Activated effector memory CD4-positive, alpha-beta T cell treated with anti-CD3 and anti-CD28 coated beads, Interleukin-2, amount 50 U/mL, for 16 hours (primary cell): ENCODE results near the gene TMEM200A.

Experiments used
- DNase-seq: peaks from one replicate; pipeline ENCODE4 v3.0.0-alpha.2; 2020

The TMEM200A gene

DNA sequence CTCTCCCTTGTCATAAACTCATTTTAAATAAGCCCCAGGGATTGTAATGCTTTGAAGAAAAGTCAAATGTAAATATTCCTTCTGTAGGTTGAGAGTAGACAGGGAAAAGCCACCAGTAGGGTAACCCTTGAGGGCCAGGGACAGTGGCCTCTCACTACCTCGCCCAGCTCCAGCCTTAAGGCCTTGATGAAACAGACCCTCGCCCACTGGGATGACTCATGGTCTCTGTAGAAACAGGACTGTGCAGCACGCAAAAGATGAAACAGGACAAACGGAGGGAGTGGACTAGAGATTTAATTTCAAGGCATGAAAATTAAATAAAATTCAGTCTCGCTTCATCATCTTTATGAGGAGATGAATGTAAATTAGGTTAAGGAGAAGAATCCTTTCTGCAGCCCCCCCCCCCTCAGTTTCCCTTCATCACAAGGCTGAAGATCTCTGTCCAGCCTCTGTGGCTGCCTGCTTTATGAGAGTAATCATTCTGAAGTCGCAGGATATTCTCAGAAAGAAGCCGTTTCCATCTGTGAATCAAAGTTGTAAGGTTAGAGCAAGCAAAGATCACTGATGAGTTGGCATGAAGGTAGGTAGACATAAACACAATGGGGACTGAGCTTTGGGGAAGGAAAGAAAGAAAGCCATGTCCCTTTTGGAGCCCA lies 60.4 kb downstream of the TMEM200A start:
- DNase-seq, result no peak

DNA sequence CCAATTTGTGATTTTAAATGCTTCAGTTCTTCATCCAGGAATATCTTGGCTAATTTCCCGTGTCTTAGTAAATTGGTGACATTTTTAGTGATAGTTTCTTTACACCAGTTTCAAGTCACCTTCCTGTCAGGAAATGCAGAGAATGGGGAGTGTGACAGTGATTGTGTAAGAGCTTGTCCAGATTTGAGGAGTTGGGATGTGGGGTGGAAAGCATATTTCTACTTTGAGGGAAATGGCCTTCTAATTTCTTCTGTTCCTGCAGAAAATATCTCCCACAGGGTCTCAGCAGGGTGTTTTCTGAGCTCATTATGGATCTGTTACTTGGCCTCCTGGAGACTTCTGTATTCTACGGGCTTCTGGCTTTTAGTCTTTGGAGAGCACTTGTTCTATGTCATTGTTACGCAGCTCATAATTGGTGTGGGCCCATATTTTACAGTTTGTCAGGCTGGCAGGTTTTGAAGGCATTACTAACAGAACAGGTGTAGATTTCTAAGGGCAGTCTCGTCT lies 65.6 kb downstream of the TMEM200A start:
- DNase-seq, result no peak

DNA sequence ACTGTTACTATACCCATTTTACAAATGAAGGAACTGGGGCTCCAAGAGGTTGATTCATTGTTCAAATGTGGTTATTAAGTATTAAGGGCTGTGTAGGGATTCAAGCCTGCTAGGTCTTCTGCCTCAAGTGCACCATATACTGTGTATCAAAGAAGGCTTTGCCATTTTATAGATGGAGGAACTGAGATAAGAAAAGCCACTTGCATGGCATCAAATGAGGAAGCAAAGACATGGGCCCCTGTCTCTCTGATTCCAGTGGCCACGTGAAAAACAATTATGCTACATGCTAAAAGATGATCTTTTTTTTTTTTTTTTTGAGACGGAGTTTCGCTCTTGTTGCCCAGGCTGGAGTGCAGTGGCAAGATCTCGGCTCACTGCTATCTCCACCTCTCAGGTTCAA lies 67.0 kb downstream of the TMEM200A start:
- DNase-seq, result no peak

DNA sequence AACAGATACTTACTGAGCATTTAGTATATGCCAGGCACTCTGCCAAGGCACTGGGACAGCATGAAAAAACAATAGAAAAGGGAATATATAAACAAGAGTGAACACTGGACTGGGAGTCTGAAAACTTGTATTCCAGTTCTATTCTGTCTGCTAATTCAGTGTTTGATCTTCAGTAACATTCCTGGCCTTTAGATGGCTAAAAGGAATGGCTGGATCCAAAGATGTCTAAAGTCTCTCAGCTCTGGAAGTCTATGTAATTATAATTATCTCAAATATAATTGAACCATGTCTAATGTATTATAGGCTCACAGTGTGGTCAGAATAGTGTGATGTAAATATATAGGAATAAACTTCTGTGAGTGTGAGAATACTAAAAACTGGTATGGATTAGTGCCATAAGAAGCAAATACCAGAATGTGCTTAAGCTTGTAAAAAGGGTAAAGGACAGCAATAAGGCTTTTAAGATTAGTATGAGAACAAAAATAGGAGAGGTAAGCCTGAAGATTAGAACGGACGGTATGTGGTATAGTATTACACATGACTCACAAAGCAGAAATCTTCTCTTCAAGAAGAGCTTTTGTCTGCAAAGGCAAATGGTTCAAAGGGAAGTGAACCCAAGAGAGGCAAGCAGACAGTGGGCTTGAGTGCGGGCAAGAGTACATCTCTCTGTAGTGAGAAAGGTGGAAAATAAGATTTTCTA lies 68.5 kb downstream of the TMEM200A start:
- DNase-seq, result no peak

DNA sequence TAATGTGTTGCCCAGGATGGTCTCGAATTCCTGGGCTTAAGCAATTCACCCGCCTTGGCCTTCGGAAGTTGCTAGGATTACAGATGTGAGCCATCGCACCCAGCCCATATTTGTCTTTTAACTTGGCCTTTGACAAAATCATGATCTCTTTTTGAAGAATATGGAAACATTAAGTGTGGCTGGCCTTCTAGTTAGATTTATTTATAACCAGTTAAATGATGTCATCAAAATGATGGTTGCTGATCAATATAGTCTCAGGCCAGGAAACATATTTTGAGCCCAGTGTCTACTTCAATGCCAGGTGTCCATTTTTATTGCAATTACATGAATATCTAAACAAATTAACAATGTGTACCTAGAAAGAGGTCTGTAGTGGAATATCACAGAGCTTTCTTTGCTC lies 69.4 kb downstream of the TMEM200A start:
- no peak for DNase-seq

DNA sequence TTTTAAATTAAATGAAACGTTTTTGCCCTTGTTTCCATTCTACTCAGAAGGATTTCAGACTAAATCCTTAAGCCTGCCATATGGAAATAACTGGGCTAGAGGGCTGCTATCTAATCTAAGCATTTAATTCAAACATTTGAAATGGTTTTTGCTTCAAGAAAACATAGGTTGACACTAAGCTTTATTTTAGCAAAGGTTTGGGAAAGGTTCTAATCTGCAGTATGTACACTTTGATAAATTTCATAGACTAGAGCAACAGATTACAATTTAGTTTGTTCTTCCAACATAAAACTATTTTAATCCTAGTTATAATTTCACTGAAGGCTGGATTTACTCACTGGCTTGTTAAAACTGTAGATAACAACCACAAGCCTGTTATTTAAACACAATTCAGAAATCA lies 72.1 kb downstream of the TMEM200A start:
- DNase-seq, result no peak

DNA sequence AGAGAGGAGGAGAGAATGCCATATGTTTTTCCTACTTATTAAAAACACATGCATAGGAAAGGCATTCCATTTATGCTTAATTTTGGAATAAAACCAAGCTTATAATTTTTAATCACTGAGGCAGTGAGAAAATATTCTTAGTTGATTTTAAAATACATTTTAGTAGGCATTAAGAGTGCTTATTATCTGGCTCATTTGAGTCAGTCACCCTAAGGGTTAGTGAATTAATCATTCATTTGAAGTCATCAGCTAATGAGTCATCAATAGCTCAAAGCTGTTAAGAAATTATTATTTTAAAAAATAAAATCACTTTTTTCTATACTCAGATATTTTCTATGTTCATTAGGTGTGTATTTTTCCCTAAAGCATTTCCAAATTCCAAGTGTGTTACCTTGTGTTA lies 81.6 kb downstream of the TMEM200A start:
- DNase-seq, result no peak

DNA sequence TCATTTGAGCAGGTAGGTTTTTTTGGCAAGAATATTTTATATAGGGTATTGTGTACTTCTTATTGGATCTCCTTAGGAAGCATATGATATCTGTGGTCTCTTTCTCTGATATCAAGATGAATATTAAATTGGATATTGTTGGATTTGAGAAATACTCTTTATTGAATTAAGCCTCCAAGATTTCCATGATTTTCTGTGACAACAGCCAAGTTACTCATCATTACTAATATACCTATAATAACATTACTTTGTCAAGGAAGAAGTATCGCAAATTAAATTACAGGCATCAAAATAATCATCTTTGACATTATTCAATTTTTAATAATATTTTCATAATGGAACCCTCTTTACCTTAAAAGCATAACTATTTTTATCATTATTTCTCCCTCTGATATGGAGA lies 86.5 kb downstream of the TMEM200A start:
- no peak for DNase-seq

DNA sequence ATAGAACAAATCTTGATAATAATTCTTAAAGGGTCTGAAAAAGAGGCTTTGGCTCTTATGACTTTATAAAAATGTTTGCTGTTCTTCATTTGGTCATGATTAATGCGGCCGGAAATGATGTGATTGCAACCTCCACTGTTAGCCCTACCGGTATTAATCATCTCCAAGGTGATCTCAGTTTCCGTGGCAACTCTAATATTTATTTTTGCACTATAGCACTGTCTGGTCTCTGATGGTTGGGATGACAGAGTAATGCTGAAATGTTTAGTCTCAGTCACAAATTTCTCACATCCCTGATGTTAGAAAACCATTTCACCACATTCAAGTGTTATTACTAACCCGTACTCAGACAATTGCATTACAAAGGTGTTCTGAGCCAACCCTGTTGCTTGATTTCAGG lies 87.4 kb downstream of the TMEM200A start:
- no peak for DNase-seq

DNA sequence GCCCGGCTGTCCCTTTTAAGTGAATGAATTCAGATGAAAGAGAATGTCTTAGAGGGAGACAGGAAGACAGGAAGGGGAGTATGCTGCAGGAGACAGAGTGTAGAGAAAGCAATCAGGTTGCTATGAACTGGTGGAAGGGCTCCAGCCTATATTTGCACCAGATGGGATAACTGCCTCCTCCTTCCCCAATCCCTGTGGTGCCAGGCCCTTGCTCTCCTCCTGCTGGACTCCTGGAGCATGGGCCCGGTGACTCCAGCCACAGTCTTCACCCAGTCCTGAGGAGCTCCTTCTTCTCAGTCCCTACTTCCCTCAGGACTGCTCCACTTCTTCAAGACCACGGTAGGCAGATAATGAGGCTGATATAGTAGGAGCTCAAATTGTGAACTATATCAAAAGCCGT lies 91.8 kb downstream of the TMEM200A start:
- DNase-seq, result no peak

DNA sequence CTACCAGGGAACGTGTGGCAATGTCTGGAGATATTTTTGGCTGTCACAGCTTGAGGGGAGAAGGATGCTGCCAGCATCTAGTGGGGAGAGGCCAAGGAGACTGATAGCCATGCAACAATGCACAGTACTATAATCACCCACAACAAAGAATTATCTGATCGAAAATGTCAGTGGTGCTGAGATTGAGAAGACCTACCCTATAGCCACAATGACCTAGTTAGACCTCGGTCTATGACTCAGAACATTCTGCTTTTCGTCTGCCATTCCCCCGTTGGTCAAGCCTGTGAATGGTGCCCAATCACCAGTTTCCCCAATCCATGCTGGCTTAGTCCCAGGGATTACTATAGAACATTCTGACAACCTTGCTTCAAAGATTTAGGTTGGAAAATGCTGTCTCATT lies 93.5 kb downstream of the TMEM200A start:
- no peak for DNase-seq

DNA sequence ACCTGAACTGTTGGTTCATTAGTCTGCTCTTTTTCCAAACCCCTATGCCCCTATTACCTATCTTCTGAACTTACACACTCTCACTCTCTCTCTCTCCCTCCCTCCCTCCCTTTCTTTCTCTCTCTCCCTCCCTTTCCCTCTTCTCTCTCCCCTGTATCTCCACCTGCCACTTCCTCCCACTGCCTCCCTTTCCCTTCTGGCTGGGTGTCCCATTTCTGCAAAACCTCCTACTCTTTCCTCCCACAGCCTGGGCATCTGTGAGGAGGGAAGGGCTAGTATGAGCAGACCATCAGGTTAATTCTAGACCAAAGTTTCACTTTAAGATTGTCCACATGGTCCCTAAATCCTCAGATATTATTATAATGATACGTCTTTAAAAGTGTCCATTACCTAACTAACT lies 95.1 kb downstream of the TMEM200A start:
- DNase-seq, result no peak

DNA sequence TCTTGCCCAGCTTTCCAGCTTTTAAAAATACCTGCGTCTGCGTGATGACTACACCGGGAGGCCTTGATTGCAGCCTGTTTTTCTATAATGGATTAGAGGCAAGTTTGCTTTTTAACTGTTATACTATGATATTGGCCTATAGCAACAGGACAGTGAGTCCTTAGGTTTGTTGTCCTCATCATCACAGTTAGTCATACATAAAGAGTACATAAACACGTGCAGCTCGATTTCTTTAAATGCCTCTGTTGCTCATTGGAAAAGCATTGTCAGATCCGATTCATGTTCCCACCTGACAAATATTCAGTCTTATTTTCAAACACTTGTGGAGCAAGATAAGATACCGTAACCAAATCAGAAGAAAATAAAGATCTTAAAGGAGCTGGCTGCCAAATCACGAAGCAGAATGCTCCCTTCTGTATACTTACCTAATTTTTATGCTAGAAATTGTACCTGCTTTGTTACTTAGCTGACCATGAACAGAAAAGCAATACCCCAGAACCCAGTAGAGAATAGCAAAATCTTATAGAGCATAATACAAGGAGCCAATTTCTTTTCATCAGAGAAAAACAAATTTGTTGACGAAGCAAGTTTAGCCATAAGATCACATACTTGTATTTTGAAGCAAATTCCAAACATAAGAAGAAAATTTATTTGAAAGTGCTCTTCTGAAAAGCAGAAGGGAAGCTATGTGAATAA lies 100.4 kb downstream of the TMEM200A start:
- DNase-seq, result no peak

DNA sequence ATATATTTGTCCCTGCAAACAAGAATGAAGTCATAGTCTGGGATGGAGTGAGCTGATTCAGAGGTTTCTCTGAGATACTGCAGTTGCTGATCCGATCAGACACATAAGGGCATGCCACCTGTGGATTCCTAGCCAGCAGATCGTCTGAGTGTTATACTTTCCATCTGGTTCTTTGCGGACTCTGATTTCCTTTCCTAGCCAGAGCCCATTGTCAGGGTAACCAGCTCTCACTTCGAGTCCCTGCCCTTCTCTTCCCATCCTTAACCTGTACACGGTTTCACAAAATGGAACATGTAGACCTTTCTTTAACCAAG lies 100.9 kb downstream of the TMEM200A start:
- DNase-seq, result no peak

DNA sequence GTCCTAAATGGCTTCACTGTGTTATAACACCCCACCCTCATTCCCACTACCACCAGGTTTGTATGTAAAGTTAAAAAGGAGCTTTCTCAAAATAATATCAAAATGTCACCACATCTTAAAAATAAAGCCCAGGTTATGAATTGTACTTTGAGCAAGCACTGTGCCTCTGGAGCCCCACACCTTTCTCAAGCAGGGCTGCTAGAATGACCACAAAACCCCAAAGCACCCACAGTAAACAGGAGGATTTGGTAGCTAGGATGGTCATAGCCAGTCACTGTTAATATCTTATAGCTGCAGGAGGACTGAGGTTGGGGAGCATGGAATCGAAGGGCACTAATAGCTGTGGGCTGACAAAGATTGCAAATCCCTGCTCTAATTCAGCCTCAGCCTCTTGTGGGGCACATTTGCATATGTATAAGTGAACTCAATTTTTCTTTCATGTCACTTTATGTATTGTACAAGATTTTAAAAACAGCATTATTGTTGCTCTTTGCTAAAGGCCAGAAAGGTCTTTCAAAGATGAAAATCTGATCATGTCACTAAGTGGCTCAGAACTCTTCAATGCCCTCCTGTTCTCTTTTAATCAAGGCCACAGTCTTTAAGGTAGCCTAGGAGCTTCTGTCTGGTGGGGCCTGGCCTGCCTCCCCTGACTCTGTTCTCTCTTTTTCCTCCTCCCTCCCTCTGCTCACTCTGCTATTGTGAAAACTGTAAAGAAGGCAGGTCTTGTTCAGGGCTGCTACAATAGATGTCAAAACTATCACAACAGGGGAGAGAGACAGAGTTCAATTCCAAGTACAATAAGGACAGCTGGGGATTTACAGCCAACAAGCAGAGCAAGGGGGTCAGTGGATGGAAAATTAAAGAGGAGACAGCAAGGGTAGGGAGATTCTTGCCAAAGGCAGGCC lies 101.6 kb downstream of the TMEM200A start:
- DNase-seq, result no peak

DNA sequence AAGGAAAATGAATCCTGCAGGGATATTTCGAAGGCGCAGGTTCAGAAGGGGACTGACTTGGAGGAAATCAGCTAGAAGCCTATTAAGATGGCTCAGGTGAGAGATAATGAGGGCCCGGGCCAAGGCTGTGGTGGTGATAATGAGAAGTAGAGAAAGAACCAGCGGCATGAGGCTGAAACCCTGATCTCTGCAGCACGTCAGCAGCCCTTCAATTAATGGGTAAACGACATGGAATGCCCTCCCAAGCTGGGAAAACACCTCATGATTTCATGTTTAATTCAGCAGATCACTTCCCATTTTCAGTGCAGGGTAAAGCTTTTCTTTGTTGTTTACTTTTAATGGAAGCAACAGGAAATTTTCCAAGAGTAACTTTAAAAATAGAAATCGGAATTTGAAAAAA lies 104.9 kb downstream of the TMEM200A start:
- DNase-seq, result no peak

DNA sequence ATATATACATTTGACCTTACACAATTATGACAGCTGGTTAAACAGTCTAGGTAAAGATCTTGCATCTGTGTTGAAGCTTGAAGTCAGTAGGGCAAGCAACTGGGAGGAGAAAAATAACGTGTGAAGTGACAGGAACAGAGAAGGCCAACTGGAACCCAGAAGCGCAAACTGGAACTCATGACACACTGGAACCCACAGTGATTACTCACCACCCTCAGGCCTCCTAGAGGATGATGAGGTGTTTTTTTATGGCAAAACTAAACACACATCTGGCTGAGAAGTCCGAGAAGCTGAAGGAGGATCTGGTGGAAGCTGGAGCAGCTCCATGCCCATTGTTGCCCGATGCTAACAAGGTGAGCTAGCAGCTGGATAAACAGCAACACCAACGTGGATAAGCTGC lies 108.1 kb downstream of the TMEM200A start:
- DNase-seq, result no peak

DNA sequence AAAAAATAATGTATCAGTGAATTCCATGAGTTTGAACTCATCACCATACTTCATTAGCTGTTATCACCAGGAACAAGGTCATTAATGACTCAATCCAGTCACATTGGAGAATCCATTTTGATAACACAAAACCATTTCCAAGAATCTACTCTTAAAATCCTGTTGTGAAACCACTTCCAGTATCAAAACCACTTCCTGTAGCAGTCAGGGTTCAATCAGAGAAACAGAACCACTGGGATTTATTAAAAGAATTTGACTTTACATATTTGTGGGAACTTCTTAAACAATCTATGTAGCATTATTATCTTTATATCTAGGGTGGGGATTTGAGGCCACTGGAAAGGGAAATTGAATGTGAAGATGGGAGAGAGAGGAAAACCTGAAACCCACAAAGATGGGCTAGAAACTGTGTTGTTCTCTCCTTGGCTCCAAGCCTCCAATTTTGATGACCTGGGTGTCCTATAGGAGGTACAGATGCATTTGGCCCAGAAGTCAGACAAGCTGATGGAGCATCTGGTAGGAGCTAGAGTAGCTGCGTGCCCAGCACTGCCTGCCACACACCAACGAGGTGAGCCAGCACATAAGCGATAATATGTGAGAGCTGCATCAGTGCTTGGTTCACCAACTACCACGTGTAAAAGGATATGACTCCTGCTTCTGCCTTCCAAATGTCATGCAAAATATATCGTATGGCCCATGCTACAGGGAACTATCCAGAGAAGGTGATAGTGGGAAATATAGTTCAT lies 117.0 kb downstream of the TMEM200A start:
- no peak for DNase-seq

DNA sequence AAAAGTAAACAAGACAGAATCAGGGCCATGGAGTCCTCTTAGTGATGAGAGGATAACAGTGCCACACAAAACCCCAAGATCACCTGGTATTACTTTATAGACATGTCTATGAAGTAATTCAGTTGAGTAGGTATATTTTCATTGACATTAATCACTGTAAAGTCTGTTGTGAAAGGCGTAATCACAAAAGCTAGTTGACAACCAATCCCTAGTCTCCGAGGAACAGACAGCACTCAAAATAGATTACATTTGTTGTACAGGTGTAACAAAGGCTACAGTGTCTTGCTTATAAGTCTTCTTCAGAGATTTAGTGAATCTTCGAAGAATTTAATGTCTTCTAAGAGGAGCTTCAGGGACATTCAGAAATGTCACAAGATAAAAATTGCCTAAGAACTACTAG lies 120.1 kb downstream of the TMEM200A start:
- DNase-seq, result no peak

DNA sequence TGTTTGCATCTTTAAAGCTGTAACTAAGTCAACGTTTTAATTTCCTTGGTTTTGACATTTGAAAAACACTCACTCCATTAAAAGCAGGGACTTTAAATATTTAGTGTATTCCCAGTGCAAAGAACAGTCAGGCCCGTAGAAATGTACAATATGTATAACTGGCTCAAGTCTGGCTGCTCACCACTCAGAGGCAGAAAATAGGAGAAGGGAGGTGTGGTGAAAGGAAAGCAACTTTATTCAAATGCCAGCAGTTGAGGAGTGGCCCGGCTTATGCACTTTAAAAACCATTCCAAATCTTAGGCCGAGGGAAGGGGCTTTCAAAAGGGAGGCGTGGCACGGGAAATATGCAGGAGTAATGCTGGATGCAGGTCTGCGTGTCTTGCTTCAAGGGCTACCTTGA lies 120.6 kb downstream of the TMEM200A start:
- no peak for DNase-seq

DNA sequence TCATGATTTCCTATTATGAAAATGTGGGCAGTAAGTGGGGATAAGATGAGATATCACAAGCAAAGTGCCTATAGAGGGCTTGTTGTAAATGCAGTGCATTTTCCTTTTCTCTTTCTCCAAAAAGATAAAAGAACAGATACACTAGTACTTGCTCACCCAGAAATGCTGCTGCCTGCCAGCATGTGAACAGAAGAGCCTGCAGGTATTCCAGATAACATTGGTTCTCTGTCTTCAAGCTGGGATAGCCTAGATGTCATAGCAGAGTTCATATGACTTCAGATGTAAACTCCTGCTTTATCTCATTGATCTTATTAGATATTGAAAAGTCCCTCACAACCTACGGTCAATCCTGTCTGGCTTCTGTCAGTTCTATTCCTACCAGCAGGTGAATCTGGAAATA lies 123.7 kb downstream of the TMEM200A start:
- DNase-seq, result no peak
